HG03354 (cell line): ENCODE data around the gene CAVIN1.
"Not testable (repeated sequence)": the region's sequence is repeated elsewhere in the genome, so short reads cannot be mapped to it uniquely, and the experiment has no call there.

Experiments
- ATAC-seq: cut with Tn5 transposase; IDR thresholded peaks from one replicate; pipeline ENCODE4 v1.9.1; 2021; ENCODE audit warnings: mild to moderate bottlenecking; ENCODE audit not compliant: unreplicated experiment, poor library complexity, severe bottlenecking

CAVIN1 gene

DNA sequence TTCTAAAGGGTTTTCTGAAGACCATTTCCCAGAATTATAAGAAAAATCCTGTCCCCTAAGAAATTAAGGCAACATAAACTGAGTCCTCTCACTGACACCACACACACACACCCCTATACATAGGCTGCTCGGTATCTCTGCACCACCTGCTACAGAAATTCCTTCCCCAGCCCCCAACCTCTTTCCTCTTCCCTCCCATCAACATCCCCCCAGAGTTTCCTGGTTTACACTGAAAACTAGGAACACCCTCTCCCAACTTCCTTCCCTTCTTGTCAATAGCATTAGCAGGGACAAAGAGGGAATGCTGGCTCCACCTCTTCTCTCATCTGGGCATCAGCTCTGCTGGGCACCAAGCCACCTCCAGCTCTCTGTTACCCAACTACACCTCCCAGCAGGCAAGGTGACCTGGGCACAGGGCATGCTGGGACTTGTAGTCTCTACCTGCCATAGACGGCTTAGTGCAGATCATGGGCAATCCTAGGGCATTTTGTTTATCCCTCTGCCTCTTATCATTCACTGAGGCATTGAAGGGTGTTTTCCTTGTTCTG is 15.7 kb downstream of the CAVIN1 start:
- ATAC-seq: no peak

DNA sequence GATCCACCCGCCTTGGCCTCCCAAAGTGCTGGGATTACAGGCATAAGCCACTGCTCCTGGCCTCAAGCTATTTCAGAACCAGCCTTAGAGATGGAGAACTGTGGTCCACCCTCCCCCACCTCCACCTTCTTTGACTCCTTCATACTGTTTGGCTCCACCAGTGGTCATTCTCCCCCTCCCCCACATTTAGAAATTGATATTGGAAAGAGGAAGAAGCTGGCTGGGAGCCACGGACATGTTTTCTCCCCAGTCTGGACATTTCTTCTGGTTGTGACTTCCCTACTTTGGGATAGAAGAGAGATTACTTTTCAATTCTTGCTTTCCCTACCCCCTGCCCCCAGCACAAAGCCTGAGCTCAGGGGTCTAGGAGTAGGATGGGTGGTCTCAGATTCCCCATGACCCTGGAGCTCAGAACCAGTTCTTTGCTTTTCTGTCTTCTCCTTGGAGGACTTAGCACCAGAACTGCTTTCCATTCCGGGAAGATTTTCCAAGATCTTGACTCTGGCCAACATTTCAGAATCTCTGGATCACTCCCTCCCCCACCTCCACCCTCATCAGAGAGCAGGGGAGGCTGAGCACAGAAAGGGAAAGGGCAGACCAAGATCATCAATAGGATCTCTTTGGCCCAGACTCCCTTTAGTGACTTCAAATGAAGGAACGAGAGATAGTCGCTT is 16.3 kb downstream of the CAVIN1 start:
- ATAC-seq: no peak

DNA sequence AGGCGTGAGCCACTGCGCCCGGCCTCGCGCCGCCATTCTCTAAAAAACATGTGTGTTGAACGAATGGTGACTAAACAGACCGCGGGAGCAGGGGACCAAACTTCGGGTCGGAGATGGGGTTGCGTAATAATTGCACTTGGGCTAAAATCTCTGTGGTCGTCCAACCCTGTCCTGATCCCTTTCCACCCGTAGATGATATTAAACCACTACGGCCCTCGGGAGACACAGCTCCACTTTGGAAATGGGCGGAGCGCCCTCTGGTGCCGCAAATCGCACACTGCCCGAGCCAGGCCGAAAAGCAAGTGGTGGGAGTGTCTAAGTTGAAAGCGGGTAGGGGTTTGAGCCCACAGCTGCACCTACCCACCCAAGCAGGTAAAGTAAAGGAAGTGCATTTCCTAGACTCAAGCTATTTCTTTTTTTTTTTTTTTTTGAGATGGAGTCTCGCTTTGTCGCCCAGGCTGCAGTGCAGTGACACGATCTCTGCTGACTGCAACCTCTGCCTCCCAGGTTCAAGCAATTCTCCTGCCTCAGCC is 17.0 kb downstream of the CAVIN1 start:
- no peak for ATAC-seq

DNA sequence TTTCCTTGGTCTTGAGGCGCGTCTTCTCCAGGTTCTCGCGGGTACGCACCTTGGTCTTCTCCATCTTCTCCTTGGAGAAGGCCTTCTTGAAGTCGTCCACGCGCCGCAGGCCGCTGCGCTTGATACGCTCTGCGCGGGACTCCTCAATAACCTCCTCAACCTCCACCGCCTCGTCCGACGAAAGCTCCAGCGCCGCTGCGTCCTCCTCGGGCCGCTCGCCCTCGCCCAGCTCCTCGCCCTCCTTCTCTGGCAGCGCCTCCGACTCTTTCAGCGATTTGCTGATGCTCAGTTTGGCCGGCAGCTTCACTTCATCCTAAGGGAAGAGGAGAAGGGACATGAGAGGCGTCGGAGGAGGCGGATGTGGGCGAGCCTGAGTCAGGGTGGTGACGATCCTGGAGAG is 18.0 kb downstream of the CAVIN1 start:
- ATAC-seq: no peak

DNA sequence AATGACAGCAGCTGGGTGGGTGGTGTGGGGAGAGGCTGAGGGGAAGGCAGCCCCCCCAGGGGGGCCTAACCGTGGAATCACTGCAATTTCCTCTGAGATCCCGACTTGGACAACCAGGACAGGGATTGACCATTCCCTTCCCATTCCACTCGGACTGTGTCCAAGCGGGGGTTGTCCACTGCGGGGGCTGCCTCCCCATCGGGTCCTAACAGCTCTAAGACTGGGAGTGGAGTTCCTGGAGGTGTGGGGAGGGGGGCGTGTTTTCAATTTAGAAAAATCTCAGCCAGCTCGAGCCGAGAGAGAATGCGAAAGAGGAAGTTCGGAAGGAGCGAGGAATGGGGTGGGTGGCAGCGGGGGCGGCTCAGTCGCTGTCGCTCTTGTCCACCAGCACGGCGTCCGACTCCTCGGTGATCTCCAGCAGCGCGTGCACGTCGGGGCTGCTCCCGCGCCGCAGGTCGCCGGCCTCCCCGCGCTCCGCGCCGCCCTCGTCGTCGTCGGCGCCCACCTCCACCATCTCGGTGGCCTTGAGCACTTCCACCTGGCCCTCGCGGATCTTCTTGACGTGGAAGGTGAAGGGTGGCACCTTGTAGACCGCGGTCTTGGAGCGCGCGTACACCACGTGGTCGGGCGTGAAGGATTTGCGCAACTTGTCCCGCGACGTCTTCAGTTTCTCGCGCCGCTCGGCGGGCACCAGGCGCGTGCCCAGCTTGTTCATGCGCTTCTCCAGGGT is 18.6 kb downstream of the CAVIN1 start:
- ATAC-seq: no peak

DNA sequence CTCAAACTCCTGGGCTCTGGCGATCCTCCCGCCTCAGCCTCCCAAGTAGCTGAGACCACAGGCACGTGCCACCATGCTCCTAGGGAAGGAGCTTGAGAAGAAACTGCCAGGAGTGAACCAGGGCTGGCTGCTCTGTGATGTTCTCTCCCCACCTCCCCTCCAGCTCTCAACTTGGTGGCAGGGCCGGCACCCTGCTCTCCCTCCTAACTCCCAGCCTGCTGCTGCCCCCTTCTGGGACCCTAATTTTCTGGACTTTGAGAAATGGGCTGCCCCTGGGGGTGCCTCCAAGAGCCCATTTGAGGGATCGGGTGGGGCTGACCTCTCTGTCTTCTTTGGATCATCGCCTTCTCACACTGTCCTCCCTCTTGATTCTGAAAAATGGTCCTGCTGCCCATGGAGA is 19.9 kb downstream of the CAVIN1 start:
- ATAC-seq: no peak

DNA sequence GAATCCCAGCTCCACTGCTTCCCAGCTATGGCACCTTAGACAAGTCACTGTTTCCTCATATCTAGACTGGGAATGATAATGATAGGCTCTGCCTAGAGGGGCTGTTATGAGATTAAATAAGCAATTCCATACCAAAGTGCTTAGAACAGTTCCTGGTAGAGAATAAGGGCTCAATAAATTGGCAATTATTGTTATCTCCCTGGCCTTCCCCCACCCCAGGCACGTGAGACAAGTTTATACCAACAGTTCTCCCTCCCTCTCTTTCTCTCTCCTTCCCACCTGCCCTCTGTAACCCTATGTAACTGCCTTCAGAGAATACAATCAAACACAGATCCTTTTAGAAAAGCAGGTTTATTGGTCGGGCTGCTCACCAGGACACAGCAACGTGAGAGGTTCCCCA is 20.9 kb downstream of the CAVIN1 start:
- ATAC-seq: no peak

DNA sequence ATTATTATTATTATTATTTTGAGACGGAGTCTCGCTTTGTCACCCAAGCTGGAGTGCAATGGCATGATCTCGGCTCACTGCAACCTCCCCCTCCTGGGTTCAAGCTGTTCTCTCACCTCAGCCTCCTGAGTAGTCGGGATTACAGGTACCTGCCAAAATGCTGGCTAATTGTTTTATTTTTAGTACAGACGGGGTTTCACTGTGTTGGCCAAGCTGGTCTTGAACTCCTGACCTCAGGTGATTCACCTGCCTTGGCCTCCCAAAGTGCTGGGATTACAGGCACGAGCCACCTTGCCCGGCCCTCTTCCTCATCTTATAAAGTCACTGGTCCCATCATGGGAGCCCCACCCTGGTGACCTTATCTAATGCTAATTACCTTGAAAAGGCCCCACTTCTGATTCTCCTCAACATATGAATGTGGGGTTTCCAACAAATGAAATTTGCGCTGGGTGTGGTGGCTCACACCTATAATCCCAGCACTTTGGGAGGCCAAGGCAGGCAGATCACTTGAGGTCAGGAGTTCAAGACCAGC is 22.1 kb downstream of the CAVIN1 start:
- ATAC-seq: not testable (repeated sequence)

DNA sequence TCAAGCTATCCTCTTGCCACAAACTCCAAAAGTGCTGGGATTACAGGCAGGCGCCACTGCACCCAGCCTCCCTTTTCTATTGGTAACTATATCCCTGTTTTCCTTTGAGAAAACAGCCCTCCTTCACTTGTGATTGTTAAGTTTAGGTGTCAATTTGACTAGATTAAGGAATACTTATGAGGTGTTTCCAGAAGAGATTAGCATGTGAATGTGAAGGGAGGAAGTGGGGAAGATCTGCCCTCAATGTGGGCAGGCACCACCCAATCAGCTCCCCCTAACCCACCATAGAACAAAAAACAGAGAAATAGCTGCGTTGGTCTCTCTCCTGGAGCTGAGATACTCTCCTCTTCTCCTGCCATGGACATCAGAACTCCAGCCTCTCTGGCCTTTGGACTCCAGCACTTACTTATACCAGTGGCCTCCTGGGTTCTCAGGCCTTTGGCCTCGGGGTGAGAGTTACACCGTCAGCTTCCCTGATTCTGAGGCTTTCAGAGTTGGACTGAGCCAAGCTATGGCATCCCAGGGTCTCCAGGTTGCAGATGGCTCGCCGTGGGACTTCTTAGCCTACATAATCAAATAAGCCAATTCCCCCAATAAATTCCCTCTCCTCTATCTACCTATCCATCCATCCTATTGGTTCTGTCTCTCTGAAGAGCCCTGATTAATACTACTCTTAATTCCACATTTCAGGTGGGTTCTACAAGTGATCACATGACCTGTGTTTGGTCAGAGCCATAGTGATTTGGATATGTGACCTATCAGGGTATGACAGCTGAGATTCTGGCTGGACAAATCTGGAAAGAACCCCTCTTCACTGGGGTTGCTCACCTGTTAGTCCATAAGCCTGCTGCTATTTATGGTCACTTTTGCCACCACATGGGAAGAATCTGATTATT is 22.9 kb downstream of the CAVIN1 start:
- ATAC-seq: no peak

DNA sequence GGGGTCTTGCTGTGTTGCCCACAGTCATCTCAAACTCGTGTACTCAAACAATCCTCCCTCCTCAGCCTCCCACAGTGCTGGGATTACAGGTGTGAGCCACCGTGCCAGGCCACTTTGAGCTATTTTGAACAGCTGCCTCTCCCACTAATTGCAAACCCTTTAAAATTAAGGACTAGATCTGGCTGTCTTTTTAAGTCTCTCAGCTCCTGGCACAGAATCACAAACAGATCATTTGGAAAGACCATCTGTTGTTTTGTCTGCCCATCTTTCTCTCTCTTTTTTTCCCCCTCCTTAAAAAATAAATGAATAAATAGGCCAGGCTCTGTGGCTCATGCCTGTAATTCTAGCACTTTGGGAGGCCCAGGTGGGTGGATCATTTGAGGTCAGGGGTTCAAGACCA is 23.9 kb downstream of the CAVIN1 start:
- no peak for ATAC-seq

DNA sequence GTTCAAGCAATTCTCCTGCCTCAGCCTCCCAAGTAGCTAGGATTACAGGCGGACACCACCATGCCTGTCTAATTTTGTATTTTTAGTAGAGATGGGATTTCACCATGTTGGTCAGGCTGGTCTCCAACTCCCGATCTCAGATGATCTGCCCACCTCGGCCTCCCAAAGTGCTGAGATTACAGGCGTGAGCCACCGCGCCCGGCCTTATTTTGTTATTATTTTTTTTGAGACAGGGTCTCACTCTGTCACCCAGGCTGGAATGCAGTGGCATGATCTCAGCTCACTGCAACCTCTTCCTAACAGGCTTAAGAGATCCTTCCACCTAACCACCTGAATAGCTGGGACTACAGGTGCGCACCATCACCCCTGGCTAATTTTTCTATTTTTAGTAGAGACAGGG is 27.5 kb downstream of the CAVIN1 start:
- ATAC-seq: not testable (repeated sequence)

DNA sequence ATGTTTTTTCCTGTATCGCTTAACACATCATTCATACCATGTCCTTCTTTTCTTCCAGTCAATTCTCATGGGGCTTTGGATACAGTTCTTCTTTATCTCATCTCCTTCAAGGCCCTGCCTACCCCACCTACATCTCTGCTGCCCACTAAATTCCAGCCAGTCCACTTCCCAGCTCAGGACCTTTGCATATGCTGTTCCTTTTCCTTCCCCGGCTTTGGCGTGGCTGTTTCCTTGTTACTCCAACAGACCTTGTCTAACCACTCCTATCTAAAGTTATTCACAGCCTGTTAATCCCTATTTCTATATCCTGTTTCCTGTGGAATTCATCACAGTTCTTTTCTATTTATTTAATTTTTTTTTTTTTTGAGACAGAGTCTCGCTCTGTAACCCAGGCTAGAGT is 28.2 kb downstream of the CAVIN1 start:
- ATAC-seq: no peak

DNA sequence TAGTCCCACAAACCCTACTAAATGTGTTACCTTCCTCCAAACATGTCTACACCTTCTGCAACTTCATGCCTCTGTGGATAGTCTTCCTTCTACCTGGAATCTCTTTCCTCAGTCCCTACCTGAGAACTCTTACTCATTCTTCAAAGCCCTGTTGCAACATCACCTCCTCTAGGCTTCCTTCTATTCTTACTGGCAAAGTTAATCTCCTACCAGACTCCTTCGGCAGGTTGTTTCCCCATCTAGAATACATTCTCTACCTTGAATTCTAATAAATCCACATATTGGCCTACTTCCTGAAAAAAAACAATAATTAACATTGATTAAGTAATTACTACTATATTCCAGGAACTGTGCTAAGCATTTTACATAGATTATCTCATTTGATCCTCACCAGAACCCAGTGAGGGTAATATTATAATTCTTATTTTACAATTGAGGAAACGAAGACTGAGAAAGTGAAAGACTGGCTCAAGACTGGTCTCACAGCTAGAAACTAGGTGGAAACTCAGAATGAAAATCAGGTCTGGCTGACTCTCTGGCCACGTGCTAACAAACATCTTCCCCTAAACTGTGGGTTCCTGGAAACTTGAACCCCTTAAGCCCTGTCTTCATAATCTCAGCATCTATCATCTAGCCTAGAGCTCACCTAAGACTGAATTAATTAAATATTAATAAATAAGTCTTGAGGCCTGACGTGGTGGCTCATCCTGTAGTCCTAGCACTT is 30.2 kb downstream of the CAVIN1 start:
- ATAC-seq: no peak

DNA sequence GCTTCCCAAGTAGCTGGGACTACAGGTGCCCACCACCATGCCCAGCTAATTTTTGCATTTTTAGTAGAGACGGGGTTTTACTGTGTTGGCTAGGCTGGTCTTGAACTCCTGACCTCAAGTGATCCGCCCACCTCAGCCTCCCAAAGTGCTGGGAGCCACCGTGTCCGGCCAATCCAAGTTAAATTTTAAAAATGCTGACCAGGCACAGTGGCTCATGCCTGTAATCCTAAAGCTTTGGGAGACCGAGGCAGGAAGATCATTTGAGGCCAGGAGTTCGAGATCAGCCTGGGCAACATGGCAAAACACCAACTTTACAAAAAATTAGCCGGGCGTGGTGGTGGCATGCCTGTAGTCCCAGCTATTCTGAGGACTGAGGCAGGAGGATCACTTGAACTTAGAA is 31.6 kb downstream of the CAVIN1 start:
- not testable (repeated sequence) for ATAC-seq

DNA sequence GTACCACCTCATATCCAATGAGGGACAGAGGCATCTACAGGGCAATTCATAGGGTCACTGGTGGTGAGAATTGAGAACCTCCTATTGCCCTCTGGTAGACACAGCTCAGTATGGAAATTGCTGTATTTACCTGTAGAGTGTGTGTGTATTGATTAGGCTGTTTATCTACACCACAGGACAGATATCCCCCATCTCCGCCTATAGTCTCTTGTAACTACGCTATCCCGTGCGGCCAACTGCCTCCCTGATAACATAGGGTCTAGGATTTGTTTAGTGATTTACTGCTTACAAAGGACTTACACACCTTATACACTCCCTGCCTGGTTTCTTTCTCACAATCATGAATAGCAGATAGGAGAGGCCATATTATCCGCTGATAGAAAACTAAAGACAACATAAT is 33.2 kb downstream of the CAVIN1 start:
- no peak for ATAC-seq

DNA sequence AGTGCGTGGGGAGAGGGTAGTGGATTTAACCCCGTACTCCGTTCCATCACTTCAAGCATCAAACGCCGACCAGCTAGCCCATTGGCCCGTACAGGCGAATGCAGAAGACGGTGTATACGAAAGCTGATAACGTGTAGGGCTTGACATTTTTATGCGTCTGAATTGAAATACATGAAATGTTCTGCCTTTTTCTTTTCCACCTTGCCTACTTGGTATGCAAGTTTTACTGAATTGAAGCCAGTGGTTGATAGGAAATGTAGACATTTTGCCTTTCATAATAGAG is 34.0 kb downstream of the CAVIN1 start:
- ATAC-seq: no peak

DNA sequence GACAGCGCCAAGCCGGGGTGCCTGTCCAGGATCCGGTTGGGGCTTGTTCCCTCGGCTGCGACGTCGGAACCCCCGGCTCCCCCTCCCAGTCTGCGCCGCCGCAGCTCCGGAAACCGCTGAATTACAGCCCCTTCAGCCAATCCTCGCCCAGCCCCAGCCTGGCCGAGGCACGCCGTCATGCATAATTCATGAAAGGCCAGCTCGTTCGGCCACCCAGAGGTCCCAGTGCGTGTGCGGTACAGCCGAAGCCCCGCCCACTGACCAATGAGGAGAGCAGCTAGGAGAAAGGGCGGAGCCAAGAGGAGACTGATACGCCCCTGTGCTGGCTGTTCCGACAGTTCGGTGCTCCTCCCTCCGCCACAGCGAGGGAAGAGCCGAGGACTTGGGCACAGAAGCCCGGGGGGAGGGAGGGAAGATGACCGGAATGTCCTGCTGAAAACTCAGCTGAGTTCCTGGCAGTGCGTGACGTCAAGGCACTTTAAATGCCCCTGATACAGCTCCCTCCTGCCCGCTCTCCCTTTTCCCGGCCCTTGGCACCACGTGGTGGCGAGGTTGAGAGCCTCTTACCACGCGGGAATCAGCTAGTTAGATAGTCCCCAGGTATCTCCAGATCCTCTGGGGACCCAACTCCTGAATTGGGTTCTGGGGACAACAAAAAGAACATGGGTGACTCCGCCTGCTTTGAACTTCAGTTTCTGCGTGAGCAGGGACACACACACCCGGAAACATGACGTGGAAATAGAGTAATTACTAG is 34.5 kb downstream of the CAVIN1 start, which contains the start of gene STAT3:
STAT3 (minus strand) TSS at position 62 of the 754 bp plus-strand sequence. CDS start 39,926 bp downstream, outside the sequence.
- peak; percentile 91 for ATAC-seq

DNA sequence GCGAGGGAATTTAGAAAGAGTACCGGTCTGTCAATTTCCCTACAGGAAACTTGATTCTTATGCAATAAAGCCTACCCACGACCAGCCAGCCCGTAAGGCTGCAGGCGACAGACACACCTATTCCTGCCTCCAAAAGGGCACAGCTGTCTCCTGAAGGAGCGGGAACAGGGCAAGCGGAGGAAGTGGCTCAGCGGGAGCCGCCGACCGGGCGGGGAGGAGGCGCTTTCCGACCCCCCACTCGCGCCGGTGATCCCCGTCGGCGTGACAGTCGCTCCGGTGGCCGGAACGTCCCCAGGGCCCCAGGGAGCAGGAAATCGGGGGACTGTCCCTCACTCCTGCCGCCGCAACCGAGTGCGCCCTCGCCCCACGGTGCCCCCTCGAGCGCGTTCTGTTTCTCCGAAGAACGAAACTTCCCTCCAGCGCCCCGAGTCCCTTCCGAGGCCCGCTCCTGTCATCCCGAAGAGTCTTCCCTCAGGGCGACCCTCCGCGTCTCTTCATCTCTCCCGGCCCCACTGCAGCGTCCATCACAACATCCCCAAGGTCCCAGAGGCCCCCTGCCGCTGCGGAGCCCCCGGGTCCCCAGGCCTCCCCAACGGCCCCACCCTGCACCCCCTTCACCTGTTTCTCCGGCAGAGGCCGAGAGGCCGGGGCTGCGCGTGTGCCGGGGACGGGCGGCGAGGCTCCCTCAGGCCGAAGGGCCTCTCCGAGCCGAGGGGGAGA is 35.2 kb downstream of the CAVIN1 start:
- ATAC-seq: peak; percentile 3
